Stimulated activated CD8-positive, alpha-beta memory T cell treated with anti-CD3 and anti-CD28 coated beads, Interleukin-4, amount 100 ng/mL, for 24 hours (primary cell): ENCODE measurements around the gene PDPN.
"Not testable (repeated sequence)": the region's sequence is repeated elsewhere in the genome, so short reads cannot be mapped to it uniquely, and the experiment has no call there.

ENCODE experiments used
- DNase-seq: peaks from one replicate; pipeline ENCODE4 v3.0.0-alpha.2; 2020; ENCODE audit warnings: low read depth

PDPN gene

GRCh38 chr1:13583595-13583965 is at the start of gene PDPN:
TSS of gene PDPN (plus strand) at chr1:13583832. CDS start at chr1:13584034, 202 bp downstream.
- DNase-seq: no peak

GRCh38 chr1:13535227-13535626 is 48.4 kb upstream of the PDPN start:
- no peak for DNase-seq

GRCh38 chr1:13536571-13536970 is 47.1 kb upstream of the PDPN start:
- DNase-seq: no peak

GRCh38 chr1:13538832-13539231 is 44.8 kb upstream of the PDPN start:
- DNase-seq: no peak

- no peak for DNase-seq
Measured at GRCh38 chr1:13539683-13540082, 43.9 kb upstream of the PDPN start.

GRCh38 chr1:13540866-13541265 is 42.8 kb upstream of the PDPN start:
- DNase-seq: no peak

GRCh38 chr1:13541435-13542215 is 42.0 kb upstream of the PDPN start:
- DNase-seq: no peak

GRCh38 chr1:13543451-13544220 is 40.0 kb upstream of the PDPN start:
- no peak for DNase-seq

- no peak for DNase-seq
Measured at GRCh38 chr1:13544221-13544556, 39.4 kb upstream of the PDPN start.

- DNase-seq: no peak
Measured at GRCh38 chr1:13546791-13547190, 36.8 kb upstream of the PDPN start.

GRCh38 chr1:13548281-13548680 is 35.4 kb upstream of the PDPN start:
- no peak for DNase-seq

GRCh38 chr1:13549021-13549420 is 34.6 kb upstream of the PDPN start:
- DNase-seq: no peak

GRCh38 chr1:13549521-13549920 is 34.1 kb upstream of the PDPN start:
- DNase-seq: no peak

- no peak for DNase-seq
Measured at GRCh38 chr1:13550663-13551062, 33.0 kb upstream of the PDPN start.

- DNase-seq: no peak
Measured at GRCh38 chr1:13554798-13555197, 28.8 kb upstream of the PDPN start.

GRCh38 chr1:13556224-13556764 is 27.3 kb upstream of the PDPN start:
- no peak for DNase-seq

GRCh38 chr1:13560541-13560940 is 23.1 kb upstream of the PDPN start:
- no peak for DNase-seq

GRCh38 chr1:13562981-13563380 is 20.7 kb upstream of the PDPN start:
- DNase-seq: not testable (repeated sequence)

GRCh38 chr1:13564073-13564472 is 19.6 kb upstream of the PDPN start:
- no peak for DNase-seq

- not testable (repeated sequence) for DNase-seq
Measured at GRCh38 chr1:13570435-13570834, 13.2 kb upstream of the PDPN start.

- DNase-seq: no peak
Measured at GRCh38 chr1:13570924-13571323, 12.7 kb upstream of the PDPN start.

GRCh38 chr1:13573586-13573985 is 10.0 kb upstream of the PDPN start:
- DNase-seq: no peak

- no peak for DNase-seq
Measured at GRCh38 chr1:13576926-13577325, 6.7 kb upstream of the PDPN start.
